HG02678 (cell line): ENCODE measurements around the gene KLHL18.
"Not testable (repeated sequence)": the region's sequence is repeated elsewhere in the genome, so short reads cannot be mapped to it uniquely, and the experiment has no call there.

Experiments
- ATAC-seq: cut with Tn5 transposase; IDR thresholded peaks from one replicate; pipeline ENCODE4 v1.9.1; 2021; ENCODE audit warnings: mild to moderate bottlenecking, moderate library complexity; ENCODE audit not compliant: unreplicated experiment

The KLHL18 gene

DNA sequence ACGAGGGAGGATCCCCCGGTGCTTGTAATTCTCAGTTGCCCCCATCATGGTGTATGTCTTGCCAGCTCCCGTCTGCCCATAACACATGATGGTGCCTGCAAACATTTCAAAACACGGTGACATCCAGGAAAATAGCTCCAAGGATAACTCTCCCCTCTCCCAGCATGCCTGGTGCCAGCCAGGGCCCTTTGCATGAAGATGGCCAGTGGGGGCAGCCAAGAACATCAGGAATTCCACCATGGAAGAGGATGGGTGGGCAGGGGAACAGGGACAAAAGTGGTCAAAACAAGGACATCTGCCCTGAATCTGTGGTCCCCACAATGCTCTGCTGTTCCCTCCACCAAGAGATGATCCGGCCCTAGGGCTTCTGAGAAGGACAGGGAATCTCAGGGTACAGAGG lies 9.2 kb upstream of the KLHL18 start:
- no peak for ATAC-seq

DNA sequence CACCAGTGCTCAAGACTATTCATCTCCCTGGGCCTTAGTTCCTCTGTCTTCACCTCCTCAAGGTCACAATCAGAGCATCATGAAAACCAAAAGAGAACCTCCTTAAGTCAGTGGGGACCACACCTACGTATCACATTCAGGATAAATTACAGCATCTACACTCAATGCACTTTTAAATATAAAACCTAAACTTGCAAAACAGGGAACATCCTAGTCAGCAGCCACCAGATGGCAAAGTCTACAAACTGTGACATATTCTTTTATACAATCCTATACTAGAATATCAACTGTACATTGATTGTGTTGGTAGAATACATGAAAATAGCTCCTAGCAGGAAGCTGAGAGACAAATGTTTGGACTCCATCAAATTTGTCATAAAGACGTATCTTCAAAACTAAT lies 8.1 kb upstream of the KLHL18 start:
- no peak for ATAC-seq

DNA sequence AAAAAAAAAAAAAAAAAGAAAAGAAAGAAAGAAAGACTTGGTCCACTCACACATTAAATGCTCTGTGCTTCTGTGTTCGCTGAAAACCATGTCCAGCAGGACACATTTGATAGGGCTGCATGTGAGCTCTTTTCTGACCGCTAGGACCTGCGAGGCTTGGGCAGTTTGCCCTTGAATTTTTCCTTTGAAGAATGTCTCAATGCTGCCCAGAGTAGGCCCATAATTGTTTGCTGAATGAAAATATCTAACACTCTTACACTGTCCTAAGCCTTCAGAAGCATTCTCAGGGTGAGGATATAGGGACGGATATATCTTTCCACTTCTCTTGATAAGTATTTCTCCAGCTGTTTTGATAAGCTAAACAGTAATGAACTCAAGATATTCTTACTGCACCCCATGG lies 6.2 kb upstream of the KLHL18 start:
- no peak for ATAC-seq

DNA sequence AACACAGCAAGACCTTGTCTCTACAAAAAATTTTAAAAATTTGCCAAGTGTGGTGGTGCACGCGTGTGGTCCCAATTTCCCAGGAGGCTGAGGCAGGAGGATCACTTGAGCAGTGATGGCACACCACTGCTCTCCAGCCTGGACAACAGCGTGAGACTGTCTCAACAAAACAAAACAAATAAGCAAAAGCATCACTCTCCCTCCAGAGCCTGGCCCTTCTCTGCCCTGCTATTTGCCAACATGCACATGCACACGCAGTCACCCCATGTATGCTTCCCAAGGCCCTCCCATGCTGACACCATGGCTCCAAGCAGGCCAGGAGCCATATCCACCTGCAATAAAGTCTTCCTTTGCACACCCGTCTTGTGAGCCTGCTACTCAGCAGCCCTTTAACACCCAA lies 2.2 kb upstream of the KLHL18 start:
- no peak for ATAC-seq

- ATAC-seq, result no peak
These were observed 421 bp downstream of the KLHL18 start for GRCh38 chr3:47283193-47283537.

DNA sequence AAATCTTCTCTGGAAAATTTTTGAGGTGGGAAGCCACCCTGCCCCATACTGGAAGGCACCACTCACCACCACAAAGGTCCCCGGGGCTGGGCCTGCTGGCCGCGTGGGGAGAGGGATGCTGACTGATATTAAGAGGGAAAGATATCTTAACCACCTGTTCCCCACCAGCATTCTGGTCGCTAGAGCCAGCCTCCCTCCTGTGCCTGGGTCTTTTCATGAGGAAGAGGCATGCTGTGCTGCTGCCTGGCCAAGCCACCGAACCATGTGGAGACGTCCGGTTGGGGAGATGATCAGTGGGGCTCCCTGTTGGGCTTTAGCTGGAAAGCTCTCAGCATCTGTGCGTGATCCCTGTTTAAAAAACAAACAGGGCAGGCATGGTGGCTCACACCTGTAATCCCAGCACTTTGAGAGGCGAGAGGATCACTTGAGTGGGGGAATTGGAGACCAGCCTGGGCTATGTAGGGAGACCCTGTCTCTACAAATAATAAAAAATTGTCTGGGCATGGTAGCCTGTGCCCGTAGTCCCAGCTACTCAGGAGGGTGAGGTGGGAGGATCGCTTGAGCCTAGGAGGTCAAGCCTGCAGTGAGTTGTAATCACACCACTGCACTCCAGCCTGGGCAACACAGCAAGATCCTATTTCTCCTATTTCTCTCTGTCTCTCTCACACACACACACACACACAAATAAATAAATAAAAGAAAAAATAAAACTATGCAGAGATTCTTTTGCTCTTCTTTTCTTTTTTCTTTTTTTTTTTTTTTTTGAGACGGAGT lies 1.0 kb downstream of the KLHL18 start:
- ATAC-seq, result no peak

DNA sequence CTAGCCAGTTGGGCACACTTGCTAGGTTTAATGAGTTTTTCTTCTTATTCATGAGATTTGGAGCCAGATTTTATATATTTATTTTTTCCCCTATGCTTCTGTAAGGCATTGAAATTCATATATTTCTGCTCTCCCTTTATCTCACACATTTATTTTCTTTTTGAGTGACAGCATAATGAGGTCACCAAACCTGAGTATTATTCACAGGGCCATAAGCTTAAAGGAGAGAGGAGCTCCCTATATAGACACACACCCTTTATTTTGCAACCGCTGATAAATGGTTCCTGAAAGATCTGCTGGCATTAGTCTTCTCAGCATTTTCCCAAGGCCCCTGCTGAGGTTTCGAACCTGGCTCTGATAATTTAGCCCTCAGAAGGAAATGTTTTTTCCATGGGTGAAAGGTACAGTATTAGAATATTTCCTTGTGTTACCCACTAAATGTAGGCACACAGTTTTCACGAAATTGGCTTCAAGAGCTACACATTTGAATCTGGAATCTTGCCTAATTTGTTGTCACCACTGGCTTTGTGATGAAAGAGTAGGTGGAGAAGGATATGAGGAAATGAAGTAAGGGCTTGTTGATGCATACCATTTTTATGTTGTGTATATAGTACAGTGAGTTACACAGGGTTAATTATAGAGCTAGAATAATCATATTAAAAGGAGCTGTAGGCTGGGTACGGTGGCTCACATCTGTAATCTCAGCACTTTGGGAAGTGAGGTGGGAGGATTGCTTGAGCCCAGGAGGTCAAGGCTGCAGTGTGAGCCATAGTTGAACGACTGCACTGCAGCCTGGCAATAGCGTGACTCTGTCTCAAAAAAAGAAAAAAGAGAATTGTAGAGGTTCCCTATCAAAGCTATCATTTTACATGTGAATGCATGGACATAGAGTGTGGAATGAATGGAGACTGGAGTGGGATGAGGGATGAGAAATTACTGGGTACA lies 6.5 kb downstream of the KLHL18 start:
- ATAC-seq, result no peak

- no peak for ATAC-seq
These were observed 8.5 kb downstream of the KLHL18 start for GRCh38 chr3:47291158-47291753.

DNA sequence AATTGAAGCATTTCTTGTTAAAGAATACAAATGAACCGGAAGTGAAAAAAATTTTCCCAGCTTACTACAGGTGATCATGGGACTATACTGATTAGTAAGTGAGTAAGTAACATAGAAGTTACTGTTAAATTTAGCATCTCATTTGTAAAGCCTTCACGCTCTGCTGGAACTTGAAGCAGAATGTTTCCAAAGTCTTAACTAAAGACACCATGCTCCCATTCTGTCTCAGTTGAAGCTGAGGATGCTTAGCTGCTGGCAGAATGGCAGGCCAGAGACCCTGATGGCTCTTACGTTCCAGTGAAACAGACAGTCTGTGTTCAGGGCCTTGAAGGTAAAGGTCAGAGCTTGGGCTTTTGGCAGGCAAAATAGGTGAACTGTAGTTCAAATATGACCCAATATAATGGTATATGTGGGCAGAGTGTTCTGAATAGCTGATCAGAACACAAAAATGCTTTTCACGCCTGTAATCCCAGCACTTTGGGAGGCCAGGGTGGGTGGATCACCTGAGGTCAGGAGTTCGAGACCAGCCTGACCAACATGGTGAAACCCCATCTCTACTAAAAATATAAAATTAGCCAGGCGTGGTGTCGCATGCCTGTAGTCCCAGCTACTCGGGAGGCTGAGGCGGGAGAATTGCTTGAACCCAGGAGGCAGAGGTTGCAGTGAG lies 9.1 kb downstream of the KLHL18 start:
- not testable (repeated sequence) for ATAC-seq

DNA sequence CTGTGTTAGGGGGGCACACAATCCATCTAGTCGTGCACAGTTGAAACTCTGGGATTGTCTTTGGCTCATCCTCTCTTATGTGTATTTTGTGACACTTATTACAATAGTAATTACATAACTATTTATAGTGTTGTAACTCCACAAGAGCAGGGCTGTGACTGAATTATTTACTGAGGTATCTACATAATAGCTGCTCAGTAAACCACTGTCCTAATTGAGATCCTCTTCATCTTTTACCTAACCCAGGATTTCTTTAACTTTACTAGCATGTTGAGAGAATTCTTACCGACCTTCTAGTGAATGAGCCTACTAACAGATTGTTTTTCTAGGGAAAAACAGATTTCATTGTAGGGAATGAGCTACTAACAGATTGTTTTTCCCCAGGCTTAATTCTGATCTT lies 11.1 kb downstream of the KLHL18 start:
- ATAC-seq, result no peak

- ATAC-seq, result no peak
These were observed 11.6 kb downstream of the KLHL18 start for GRCh38 chr3:47294392-47294791.

- ATAC-seq, result no peak
These were observed 12.6 kb downstream of the KLHL18 start for GRCh38 chr3:47295322-47295721.

DNA sequence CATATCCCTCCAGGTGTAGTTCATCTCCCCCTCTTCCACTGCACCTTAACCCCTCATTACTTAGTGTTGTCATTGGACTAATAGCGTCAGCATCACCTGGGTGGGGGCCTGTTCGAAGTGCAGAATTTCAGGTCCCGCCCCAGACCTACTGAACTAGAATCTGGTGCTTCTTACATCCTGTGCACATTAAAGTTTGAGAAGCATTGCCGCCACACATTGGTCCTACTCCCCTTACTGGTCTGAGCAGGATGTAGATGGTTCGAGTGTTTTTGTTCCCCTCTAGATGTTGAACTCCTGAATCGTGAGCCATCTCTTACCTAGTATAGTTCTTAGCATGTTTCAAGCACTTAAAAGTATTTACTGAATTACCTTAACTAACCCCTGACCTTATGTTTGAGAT lies 13.2 kb downstream of the KLHL18 start:
- ATAC-seq, result no peak

- no peak for ATAC-seq
These were observed 14.0 kb downstream of the KLHL18 start for GRCh38 chr3:47296562-47297302.

- ATAC-seq, result no peak
These were observed 15.7 kb downstream of the KLHL18 start for GRCh38 chr3:47298439-47298838.

DNA sequence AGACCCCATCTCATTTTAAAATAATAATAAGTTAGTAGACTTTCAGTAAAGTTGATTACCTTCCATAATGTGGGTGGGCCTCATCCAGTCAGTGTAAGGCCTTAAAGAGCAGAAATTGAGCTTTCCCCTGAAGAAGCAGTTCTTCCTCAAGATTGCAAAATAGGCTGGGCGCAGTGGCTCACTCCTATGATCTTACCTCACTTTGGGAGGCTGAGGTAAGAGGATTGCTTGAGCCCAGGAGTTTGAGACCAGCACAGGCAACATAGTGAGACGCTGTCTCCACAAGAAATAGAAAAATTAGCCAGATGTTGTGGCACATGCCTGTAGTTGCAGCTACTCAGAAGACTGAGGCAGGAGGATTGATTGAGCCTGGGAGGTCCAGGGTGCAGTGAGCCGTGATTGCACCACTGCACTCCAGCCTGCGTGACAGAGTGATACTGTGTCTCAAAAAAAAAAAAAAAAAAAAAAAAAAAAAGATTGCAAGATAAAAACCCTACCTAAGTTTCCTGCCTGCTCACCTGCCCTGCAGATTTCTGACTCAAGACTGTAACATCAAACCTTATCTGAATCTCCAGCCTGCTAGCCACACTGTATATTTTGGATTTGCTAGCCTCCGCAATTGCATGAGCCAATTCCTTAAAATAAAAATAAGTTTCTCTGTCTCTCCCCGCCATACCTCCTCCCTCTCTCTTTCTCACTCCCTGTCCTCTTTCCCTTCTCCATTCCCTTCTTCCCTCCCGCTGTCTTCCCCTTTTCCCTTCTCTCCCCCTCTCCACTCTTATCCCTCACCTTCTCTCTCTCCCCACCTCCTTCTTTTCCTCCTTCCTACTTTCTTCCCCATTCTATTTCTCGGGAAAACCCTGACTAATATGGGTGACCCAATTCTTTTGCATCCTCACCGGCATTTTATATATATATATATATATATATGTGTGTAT lies 16.9 kb downstream of the KLHL18 start:
- ATAC-seq, result no peak

GRCh38 chr3:47301456-47301855 lies 18.7 kb downstream of the KLHL18 start:
- ATAC-seq, result no peak

- ATAC-seq, result no peak
These were observed 23.3 kb downstream of the KLHL18 start for GRCh38 chr3:47306022-47306421.

GRCh38 chr3:47309231-47309630 lies 26.5 kb downstream of the KLHL18 start:
- ATAC-seq, result not testable (repeated sequence)
